HepG2 (cell line): Measurements from ENCODE around the gene BARHL2. TPM values are rescaled to one million over a fixed set of nuclear protein-coding genes. Genes with fewer than 3 reads are reported as not detected.

Source experiments
- EP300 ChIP-seq, 3 experiments: sonication (generic) in 1 of 3; formaldehyde crosslinking in 1 of 3; IDR thresholded peaks; 2 replicates each; pipeline versions ENCODE4 v1.5.1 to v1.6.1; 2011 to 2020; ENCODE audit warnings: low read depth in 2 of 3, low read length in 2 of 3, borderline replicate concordance in 1 of 3, improper control_type of control experiment in 1 of 3, mild to moderate bottlenecking in 1 of 3, missing genetic modification reagents in 1 of 3, moderate library complexity in 1 of 3
- KDM6A ChIP-seq: IDR thresholded peaks from 2 replicates; pipeline ENCODE4 v1.6.1; 2016; ENCODE audit warnings: low read depth
- NFKBIZ ChIP-seq: IDR thresholded peaks from 2 replicates; pipeline ENCODE4 v1.6.1; 2018; ENCODE audit warnings: missing genetic modification reagents, missing compliant biosample characterization
- RBM22 ChIP-seq: fragments of 200-400 bp; formaldehyde crosslinking; optimal IDR thresholded peaks from 2 replicates; pipeline ENCODE3; 2017; ENCODE audit warnings: mild to moderate bottlenecking, low read length, moderate library complexity
- TSC22D2 ChIP-seq: sonication (generic); formaldehyde crosslinking; IDR thresholded peaks from 2 replicates; pipeline ENCODE4 v1.5.1; 2020; ENCODE audit warnings: missing genetic modification reagents, mild to moderate bottlenecking, borderline replicate concordance
- ZNF136 ChIP-seq: sonication (generic); formaldehyde crosslinking; IDR thresholded peaks from 2 replicates; pipeline ENCODE4 v1.8.1; 2022; ENCODE audit warnings: low read depth, mild to moderate bottlenecking, moderate library complexity, missing genetic modification reagents
- ZNF432 ChIP-seq: sonication (generic); formaldehyde crosslinking; IDR thresholded peaks from 2 replicates; pipeline ENCODE4 v1.5.0; 2020; ENCODE audit warnings: missing genetic modification reagents, mild to moderate bottlenecking, borderline replicate concordance
- polyA plus RNA-seq, 8 experiments: library from polyadenylated mRNA; depleted of rRNA in 3 of 8; stranded (reverse) in 7 of 8; unstranded in 1 of 8; fragments of >200 nt; fragmentation: Illumina TruSeq in 4 of 8; extraction: Trizol in 4 of 8; gene quantifications; 2 replicates each; pipeline versions ENCODE4 v1.2.1 to v1.2.3, GENCODE V29; 2011 to 2016; ENCODE audit warnings: low read depth in 4 of 8, missing spikeins in 1 of 8, mixed read lengths in 1 of 8; ENCODE audit not compliant: insufficient read depth in 1 of 8
- total RNA-seq, 5 experiments: library from RNA; depleted of rRNA; stranded (reverse); fragments of >200 nt; fragmentation: Illumina TruSeq; extraction: Trizol; gene quantifications; 2 replicates each; pipeline ENCODE4 v1.2.3, GENCODE V29; 2016; ENCODE audit warnings: low read depth in 1 of 5
- TF ChIP-seq, protein P1 (sequence below): sonication (generic); formaldehyde crosslinking; conservative IDR thresholded peaks from 2 replicates; pipeline ENCODE4 v1.4.0; 2020; ENCODE audit warnings: missing genetic modification reagents
- TF ChIP-seq, protein P2 (sequence below), 2 experiments: sonication (generic) in 1 of 2; formaldehyde crosslinking in 1 of 2; IDR thresholded peaks; 2 replicates each; pipeline versions ENCODE4 v1.5.1 to v1.6.1; 2011 to 2020; ENCODE audit warnings: borderline replicate concordance in 1 of 2, low read depth in 1 of 2, low read length in 1 of 2, mild to moderate bottlenecking in 1 of 2, missing genetic modification reagents in 1 of 2, moderate library complexity in 1 of 2
- TF ChIP-seq, protein P3 (sequence below): sonication (generic); formaldehyde crosslinking; IDR thresholded peaks from 2 replicates; pipeline ENCODE4 v1.4.0; 2020; ENCODE audit warnings: mild to moderate bottlenecking, missing genetic modification reagents
- TF ChIP-seq, protein P4 (sequence below): sonication (generic); formaldehyde crosslinking; IDR thresholded peaks from 2 replicates; pipeline ENCODE4; 2020; ENCODE audit warnings: missing genetic modification reagents, mild to moderate bottlenecking, borderline replicate concordance

BARHL2 gene
- total and polyA plus RNA-seq, 2 of the 13 experiments (the other 11 are each of a cell fraction or from before 2014, with no cell fraction given), result not detected

DNA sequence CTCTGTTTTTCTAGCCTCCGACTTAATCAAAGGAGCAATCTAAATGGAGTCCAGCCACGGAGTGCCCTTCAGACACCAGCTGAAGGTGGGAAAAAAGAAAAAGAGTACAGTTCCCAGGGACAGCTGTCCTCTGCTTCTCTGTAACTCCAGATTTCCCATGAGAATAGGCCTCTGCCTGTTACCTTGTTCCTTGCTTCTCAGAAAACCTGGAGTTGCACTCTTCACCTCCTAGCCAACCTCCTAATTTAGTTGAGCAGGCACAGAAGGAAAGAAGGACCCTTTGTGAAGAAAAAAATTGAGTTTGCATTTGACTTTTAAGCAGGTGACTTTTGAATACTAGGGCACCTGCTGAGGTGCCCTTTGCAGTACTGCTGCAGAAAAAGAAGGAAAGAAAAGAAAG lies 8.3 kb downstream of the BARHL2 start (continued):
- TF ChIP-seq, protein P1, sequence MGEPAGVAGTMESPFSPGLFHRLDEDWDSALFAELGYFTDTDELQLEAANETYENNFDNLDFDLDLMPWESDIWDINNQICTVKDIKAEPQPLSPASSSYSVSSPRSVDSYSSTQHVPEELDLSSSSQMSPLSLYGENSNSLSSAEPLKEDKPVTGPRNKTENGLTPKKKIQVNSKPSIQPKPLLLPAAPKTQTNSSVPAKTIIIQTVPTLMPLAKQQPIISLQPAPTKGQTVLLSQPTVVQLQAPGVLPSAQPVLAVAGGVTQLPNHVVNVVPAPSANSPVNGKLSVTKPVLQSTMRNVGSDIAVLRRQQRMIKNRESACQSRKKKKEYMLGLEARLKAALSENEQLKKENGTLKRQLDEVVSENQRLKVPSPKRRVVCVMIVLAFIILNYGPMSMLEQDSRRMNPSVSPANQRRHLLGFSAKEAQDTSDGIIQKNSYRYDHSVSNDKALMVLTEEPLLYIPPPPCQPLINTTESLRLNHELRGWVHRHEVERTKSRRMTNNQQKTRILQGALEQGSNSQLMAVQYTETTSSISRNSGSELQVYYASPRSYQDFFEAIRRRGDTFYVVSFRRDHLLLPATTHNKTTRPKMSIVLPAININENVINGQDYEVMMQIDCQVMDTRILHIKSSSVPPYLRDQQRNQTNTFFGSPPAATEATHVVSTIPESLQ (CRISPR knock-in tag), result no peak
- TF ChIP-seq, protein P2, sequence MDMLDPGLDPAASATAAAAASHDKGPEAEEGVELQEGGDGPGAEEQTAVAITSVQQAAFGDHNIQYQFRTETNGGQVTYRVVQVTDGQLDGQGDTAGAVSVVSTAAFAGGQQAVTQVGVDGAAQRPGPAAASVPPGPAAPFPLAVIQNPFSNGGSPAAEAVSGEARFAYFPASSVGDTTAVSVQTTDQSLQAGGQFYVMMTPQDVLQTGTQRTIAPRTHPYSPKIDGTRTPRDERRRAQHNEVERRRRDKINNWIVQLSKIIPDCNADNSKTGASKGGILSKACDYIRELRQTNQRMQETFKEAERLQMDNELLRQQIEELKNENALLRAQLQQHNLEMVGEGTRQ (IDR thresholded peaks at IDR 0.05; ENCODE audit: low read depth, low read length), result no peak
- TF ChIP-seq, protein P2 (CRISPR knock-in tag; IDR thresholded peaks at IDR 0.05; ENCODE audit: borderline replicate concordance), result no peak
- no peak for TF ChIP-seq TSC22D2 (CRISPR knock-in tag)
- TF ChIP-seq, protein P3, sequence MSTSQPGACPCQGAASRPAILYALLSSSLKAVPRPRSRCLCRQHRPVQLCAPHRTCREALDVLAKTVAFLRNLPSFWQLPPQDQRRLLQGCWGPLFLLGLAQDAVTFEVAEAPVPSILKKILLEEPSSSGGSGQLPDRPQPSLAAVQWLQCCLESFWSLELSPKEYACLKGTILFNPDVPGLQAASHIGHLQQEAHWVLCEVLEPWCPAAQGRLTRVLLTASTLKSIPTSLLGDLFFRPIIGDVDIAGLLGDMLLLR, result no peak
- TF ChIP-seq, protein P4, sequence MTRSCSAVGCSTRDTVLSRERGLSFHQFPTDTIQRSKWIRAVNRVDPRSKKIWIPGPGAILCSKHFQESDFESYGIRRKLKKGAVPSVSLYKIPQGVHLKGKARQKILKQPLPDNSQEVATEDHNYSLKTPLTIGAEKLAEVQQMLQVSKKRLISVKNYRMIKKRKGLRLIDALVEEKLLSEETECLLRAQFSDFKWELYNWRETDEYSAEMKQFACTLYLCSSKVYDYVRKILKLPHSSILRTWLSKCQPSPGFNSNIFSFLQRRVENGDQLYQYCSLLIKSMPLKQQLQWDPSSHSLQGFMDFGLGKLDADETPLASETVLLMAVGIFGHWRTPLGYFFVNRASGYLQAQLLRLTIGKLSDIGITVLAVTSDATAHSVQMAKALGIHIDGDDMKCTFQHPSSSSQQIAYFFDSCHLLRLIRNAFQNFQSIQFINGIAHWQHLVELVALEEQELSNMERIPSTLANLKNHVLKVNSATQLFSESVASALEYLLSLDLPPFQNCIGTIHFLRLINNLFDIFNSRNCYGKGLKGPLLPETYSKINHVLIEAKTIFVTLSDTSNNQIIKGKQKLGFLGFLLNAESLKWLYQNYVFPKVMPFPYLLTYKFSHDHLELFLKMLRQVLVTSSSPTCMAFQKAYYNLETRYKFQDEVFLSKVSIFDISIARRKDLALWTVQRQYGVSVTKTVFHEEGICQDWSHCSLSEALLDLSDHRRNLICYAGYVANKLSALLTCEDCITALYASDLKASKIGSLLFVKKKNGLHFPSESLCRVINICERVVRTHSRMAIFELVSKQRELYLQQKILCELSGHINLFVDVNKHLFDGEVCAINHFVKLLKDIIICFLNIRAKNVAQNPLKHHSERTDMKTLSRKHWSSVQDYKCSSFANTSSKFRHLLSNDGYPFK (CRISPR knock-in tag), result no peak
- TF ChIP-seq KDM6A (CRISPR knock-in tag), result no peak
- TF ChIP-seq EP300 (IDR thresholded peaks at IDR 0.05; ENCODE audit: low read depth in 2 of 2, low read length in 2 of 2), result no peak
- TF ChIP-seq EP300 (CRISPR knock-in tag; IDR thresholded peaks at IDR 0.05; ENCODE audit: borderline replicate concordance), result no peak
- no peak for TF ChIP-seq ZNF432 (CRISPR knock-in tag)
- no peak for TF ChIP-seq RBM22
- no peak for TF ChIP-seq ZNF136 (CRISPR knock-in tag)
- no peak for TF ChIP-seq NFKBIZ (CRISPR knock-in tag)
